ENCODE results near the gene TFAP2E.

- TF ChIP-seq CTCF (IDR thresholded peaks at IDR 0.05) (no peak), POLR2A (IDR thresholded peaks at IDR 0.05) (no peak)
Measured at GRCh38 chr1:35561972-35562680, 11.0 kb upstream of the TFAP2E start.

Measured in right lobe of liver (tissue), 4 donors.